Mesodermal cell (in vitro differentiated cells): ENCODE results near the gene OCIAD2.
"Not testable (repeated sequence)": the region's sequence is repeated elsewhere in the genome, so short reads cannot be mapped to it uniquely, and the experiment has no call there.

Experiments used
- H3K27ac ChIP-seq: 2 replicates; pipeline ENCODE4 v1.7.0; 2013; ENCODE audit warnings: mild to moderate bottlenecking, low read depth, low read length, moderate library complexity; ENCODE audit not compliant: severe bottlenecking
- H3K36me3 ChIP-seq: 2 replicates; pipeline ENCODE4 v1.7.1; 2013; ENCODE audit warnings: mild to moderate bottlenecking, low read length, moderate library complexity; ENCODE audit not compliant: control insufficient read depth, insufficient read depth
- H3K4me1 ChIP-seq: one replicate; pipeline ENCODE4 v1.7.1; 2013; ENCODE audit warnings: mild to moderate bottlenecking, low read length; ENCODE audit not compliant: insufficient read depth, control insufficient read depth, poor library complexity, severe bottlenecking
- H3K4me3 ChIP-seq: 2 replicates; pipeline ENCODE4 v1.7.0; 2013; ENCODE audit warnings: low read length, control low read depth, mild to moderate bottlenecking; ENCODE audit not compliant: insufficient read depth, poor library complexity, severe bottlenecking; ENCODE audit errors: extremely low read depth
- H3K9me3 ChIP-seq: 2 replicates; pipeline ENCODE4 v1.7.1; 2013; ENCODE audit warnings: mild to moderate bottlenecking, low read length, moderate library complexity; ENCODE audit not compliant: control insufficient read depth
- WGBS, 2 experiments: methylation state at CpG; one replicate each; pipeline ENCODE4 v1.1.5; 2013; ENCODE audit warnings: missing lambda C conversion rate in 2 of 2; ENCODE audit not compliant: insufficient coverage in 2 of 2; 5-methylcytosine and 5-hydroxymethylcytosine counted together

The OCIAD2 gene

GRCh38 chr4:48854982-48855381, 51.6 kb downstream of the OCIAD2 start:
- Histone ChIP-seq H3K36me3 (peaks cover 50% of the 10 kb centered on the region), H3K4me3 (no peak overlapping the region), H3K9me3 (no peaks in the 10 kb centered on the region), H3K4me1 (no peaks in the 10 kb centered on the region), H3K27ac (no peak overlapping the region)
- 100% methylated on average over 1 of the region's 2 CpGs; no CpG with 5 or more reads in 1 of the 2 experiments for WGBS, 2 experiments

- no peaks in the 10 kb centered on the region for H3K9me3 ChIP-seq
- no peak overlapping the region for H3K27ac ChIP-seq
- no peaks in the 10 kb centered on the region for H3K4me1 ChIP-seq
- no peak overlapping the region for H3K4me3 ChIP-seq
- 89% methylated on average over 1 of the region's 1 CpG; no CpG with 5 or more reads in 1 of the 2 experiments for WGBS, 2 experiments
- H3K36me3 ChIP-seq: peaks cover 52% of the 10 kb centered on the region
Measured at GRCh38 chr4:48854395-48854683, 52.2 kb downstream of the OCIAD2 start.

- H3K9me3 ChIP-seq: no peaks in the 10 kb centered on the region
- no peak overlapping the region for H3K4me3 ChIP-seq
- H3K36me3 ChIP-seq: peaks cover 54% of the 10 kb centered on the region
- H3K27ac ChIP-seq: no peak overlapping the region
- 100% methylated on average over 1 of the region's 4 CpGs; no CpG with 5 or more reads in 1 of the 2 experiments for WGBS, 2 experiments
- no peaks in the 10 kb centered on the region for H3K4me1 ChIP-seq
Measured at GRCh38 chr4:48853604-48854394, 52.8 kb downstream of the OCIAD2 start.

GRCh38 chr4:48851651-48852050, 54.9 kb downstream of the OCIAD2 start:
- Histone ChIP-seq H3K9me3 (no peaks in the 10 kb centered on the region), H3K4me1 (no peaks in the 10 kb centered on the region), H3K36me3 (peaks cover 52% of the 10 kb centered on the region), H3K4me3 (no peak overlapping the region), H3K27ac (no peak overlapping the region)
- WGBS, 2 experiments: 91 to 100% methylated on average over 1 of the region's 1 CpG

GRCh38 chr4:48848799-48849198, 57.8 kb downstream of the OCIAD2 start:
- H3K27ac ChIP-seq, H3K4me1 ChIP-seq, H3K4me3 ChIP-seq, H3K9me3 ChIP-seq: not testable (repeated sequence)
- peaks cover 60% of the 10 kb centered on the region for H3K36me3 ChIP-seq
- WGBS, 2 experiments: 100% methylated on average over 2 of the region's 6 CpGs

- Histone ChIP-seq H3K27ac (no peak overlapping the region), H3K9me3 (no peaks in the 10 kb centered on the region), H3K4me3 (no peak overlapping the region), H3K36me3 (peaks cover 71% of the 10 kb centered on the region), H3K4me1 (no peaks in the 10 kb centered on the region)
- WGBS, 2 experiments: 92 to 100% methylated on average over 1 of the region's 2 CpGs
Measured at GRCh38 chr4:48844843-48845242, 61.7 kb downstream of the OCIAD2 start.

- Histone ChIP-seq H3K36me3 (peaks cover 87% of the 10 kb centered on the region), H3K27ac (no peak overlapping the region), H3K9me3 (no peaks in the 10 kb centered on the region), H3K4me3 (no peak overlapping the region), H3K4me1 (no peaks in the 10 kb centered on the region)
- 93 to 97% methylated on average over 3 to 5 of the region's 9 CpGs for WGBS, 2 experiments
Measured at GRCh38 chr4:48841045-48841827, 65.3 kb downstream of the OCIAD2 start.

- Histone ChIP-seq H3K4me3 (no peak overlapping the region), H3K27ac (no peak overlapping the region), H3K4me1 (no peaks in the 10 kb centered on the region), H3K36me3 (peaks cover 80% of the 10 kb centered on the region), H3K9me3 (no peaks in the 10 kb centered on the region)
- 93% methylated on average over 3 of the region's 4 CpGs; no CpG with 5 or more reads in 1 of the 2 experiments for WGBS, 2 experiments
Measured at GRCh38 chr4:48836658-48837057, 69.9 kb downstream of the OCIAD2 start.
